HG02623 (cell line): Measurements from ENCODE around the gene MILR1.

ENCODE experiments used
- ATAC-seq: cut with Tn5 transposase; IDR thresholded peaks from one replicate; pipeline ENCODE4 v1.9.1; 2021; ENCODE audit warnings: moderate library complexity; ENCODE audit not compliant: unreplicated experiment

The MILR1 gene

DNA sequence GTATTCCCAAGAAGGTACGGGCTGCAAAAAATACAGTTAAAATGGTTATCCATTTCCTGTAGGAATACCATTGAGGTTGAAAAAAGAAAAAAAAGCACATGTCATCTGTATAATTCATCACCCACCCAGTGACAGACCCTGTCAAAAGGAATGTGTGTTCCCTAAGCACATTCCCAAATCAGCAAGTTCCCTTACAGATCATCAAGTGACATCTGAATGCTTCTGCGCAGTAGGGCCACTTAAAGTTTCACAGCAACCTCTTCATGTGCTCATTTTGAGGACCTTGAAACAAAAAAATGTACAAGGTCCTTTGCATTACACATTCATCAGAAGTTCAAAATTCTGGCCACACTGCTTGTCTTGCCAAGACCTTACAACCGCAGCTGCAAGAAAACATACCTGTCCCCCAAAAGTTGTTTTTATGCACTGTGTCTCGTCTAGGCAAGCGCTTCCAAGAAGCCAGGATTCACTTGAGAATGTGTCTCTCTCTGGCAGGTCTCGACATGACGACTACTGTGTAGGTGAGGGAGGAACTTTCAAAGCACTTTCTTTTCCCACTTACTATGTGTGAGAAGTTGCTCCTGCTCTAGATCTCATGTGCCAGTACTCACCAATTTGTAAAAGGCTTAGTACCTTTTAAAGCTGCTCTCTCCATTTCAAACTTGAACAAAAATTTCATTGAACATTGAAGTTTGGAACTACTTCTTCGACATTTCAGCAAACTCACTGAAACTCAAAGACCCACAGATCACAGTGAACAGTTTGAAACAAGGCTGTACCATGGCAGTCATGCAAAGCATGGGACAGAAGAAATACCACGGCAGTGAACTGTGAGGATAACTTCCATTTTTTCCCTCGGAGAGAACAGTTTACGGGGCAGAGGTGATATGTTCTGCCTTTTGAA, 52.2 kb downstream of the MILR1 start:
- no peak for ATAC-seq

DNA sequence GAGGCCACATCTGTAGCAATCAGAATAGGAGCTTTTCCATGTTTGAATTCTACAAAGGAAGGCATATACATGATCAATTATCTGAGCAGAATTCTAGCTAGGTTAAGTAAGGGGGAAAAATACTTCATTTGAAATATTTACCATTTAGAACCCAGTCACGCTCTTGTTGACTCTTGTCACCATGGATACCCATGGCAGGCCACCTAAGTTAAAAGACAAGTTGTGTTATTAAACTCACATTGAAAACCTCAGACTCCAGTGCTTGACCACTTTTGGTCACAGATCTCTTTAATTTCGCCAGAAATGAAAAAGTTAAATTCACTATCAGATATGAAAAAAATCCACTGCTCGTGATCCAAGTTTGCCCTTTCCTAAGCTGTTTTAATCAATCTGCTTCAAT, 53.1 kb downstream of the MILR1 start:
- no peak for ATAC-seq

DNA sequence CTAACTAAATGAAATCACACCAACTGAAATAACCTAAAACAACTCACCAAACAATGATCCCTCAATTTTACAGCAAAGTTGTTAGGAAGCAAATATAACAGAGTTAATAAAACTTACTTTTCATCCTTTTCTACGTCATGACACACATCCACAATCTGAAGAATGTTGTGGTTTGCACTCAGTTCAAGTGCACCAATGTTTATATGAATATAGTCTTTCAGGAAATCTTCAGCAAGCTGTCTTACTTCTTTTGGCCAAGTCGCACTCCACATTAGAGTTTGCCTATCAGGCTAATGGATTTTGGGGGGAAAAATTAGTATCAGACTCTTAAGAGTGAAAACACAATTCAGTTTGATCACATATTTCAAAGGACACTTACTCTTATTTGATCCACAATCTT, 53.9 kb downstream of the MILR1 start:
- ATAC-seq, result no peak

GRCh38 chr17:64503341-64503740, 54.4 kb downstream of the MILR1 start:
- ATAC-seq, result no peak

DNA sequence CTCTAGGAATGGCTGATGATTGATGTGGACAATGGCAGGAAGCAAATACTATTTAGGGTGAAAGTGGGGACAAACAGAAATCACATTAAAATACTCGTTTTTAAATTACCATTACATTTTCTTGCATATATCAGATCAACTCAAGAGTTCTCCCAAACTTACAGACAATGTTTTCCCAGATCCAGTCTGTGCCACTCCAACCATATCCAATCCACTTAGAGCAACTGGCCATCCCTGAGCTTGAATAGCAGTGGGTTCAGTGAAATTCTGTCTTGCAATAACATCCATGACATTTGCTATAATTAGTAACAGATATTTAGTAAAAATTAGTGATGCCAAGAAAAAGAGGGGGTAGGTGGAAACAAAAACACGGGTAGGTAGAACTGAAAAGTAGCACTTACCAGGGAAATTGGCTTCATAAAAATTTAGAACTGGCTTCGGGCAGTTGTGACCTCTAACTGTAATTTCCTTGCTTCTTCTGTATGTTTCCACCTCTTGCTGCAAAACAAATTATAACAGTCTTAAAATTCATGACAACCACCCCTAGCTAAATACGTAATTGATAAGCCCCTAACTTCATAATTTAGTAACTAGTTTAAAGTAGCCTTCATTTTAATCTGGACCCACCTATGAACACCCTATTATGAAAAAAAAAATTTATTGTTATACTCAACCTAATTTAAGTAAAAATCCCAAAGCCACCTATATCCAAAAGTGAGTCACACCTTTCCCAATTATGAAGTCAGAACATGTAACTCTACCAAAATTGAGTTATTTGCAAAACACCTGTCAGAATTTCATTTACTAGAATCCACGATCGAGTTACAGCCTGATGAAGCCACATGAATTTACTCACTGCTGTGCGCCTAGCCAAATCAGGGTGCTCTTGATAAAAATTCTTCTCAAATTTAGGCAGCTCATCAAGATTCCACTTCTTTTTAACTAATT, 55.2 kb downstream of the MILR1 start:
- no peak for ATAC-seq

DNA sequence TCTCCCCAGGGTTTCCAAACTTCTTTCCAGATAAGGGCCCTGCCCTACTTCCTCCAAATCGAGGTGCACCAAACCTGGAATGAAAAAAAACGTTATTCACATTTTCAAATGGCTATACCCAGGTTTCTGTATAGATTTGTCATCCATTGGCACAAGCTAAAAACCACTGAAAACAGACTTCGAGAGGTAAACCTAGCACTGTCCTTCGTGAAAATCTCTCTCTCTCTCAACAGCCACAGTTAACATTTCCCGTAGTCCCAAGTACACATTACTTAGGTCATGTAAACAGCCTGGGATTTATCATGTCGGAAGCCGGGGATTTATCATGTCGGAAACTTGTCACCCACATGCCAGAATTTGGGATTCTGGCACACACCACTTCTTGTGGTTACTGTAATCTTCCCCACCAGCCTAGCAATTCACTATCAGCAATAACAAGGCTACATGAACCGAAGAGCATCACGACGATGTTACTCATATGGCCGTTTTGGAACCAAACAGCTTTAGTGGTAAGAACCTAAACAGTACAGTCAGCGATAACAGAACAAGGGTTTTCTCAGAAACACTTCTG, 55.9 kb downstream of the MILR1 start:
- no peak for ATAC-seq

- ATAC-seq, result peak; percentile 1
These were observed 56.7 kb downstream of the MILR1 start for GRCh38 chr17:64505340-64506200.

DNA sequence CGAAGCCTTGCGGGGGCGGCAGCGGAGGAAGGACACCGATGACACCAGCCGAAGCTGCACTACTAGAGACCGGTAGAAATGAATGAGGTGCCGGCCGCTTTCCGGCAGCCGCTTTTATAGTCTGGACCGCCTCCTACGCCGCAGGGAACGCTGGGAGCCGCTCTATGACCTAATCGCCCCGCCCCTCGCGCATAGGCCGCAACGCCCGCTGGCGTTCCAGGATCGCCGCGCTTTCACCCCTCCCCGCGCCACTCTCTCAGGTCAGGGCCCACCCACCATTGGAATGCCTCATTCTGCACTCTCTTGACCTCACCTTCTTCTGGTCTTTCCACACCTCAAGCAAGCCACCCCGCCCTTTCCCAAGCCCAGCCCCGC, 57.3 kb downstream of the MILR1 start, which contains the start of gene DDX5:
TSS of gene DDX5 (minus strand) at position 89 of the 375 bp plus-strand sequence. CDS start 170 bp downstream, outside the sequence.
- ATAC-seq, result peak; percentile 52

DNA sequence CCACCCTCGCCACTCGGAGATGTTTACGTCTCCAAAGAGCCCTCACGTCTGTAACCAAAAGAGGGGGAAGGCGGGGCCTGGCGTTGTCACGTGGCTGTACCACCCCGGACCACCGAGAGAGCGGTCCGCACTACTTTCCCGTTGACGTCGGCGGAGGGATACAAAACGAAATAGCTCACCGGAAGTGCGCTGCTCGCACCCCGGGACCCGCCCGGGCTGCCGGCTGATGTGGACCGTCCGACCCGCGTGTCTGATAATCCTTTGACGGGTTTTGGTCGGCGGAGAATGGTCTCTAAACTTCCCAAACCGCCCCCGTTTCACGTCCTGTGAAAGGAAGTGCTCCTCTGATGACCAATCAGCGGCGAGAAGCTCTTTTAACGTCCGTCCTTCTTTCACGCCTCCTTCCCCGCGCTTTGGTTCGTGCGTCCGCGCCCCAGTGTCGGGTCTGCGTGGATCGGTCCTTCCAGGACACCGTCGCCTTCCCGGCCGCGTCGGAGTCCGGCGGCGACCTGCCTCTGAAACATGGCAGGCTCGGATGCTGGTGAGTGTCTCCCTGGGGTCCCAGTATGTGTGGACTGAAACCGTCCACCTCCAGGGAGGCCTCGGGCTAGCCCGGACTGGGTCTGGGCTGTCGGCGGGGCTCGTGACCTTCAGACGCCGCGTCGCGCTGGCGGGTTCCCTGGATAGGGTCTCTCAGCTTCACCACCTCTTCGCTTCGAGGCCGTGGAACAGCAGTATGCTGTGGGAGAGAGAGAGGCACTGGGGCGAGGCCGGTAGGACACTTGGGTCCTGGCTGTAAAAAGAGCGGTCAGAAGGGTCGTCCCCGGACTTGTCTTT, 57.9 kb downstream of the MILR1 start, which contains the start of gene CEP95:
TSS of gene CEP95 (plus strand) at position 402 of the 837 bp plus-strand sequence. CDS start at position 523, 121 bp downstream.
- ATAC-seq, result peak; percentile 60

- ATAC-seq, result no peak
These were observed 58.5 kb downstream of the MILR1 start for GRCh38 chr17:64507413-64507782.

- ATAC-seq, result no peak
These were observed 59.8 kb downstream of the MILR1 start for GRCh38 chr17:64508683-64509082.

DNA sequence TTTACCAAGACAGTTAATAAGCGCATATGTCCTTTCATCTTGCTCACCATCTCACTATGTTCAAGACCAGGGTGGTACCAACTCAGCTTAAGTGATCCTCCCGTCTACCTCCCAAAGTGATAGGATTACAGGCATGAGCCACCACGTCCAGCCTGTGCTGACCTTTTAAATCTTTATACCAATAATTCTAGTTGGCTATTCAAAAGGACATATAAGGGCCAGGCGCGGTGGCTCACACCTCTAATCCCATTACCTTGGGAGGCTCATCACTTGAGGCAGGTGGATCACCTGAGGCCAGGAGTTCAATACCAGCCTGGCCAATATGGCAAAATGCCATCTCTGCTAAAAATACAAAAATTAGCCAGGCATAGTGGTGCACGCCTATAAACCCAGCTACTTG, 60.3 kb downstream of the MILR1 start:
- no peak for ATAC-seq

DNA sequence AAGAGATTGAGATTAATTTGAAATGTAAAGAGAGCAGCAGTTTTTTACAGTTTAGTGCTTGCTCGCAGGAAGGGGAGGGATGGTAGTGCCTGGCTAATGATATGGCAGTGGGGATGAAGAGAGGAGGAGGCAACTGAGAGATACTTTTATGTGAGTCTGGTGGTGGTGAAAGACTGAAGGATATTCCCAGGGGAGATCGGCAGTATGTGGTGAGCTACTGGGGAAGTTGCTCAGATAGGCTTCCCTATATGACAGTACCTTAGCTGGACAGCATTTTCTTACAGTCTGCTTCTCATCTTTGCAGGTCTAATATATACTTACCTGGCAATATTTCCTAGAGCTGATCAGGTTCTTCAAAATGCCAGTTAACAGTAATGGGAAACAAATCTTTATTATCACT, 66.5 kb downstream of the MILR1 start:
- no peak for ATAC-seq

DNA sequence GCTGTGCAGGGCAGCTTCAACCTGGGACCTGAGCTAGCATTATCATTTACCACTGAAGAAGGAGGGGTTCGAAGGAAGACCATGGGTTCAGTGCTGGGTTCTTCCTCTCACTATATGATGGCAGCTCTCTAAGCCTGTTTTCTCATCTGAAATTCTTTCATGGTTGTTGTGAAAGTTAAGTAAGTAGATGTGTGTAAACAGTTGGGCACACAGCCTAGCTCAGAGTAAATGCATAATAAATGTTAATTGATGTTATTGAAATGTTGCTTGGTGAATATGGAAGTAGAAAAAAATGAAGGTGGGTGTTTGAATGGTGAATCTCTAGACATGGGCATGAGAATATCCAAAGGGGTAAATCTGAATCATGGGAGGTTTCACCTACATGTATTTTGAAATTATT, 66.9 kb downstream of the MILR1 start:
- ATAC-seq, result no peak
